Occipital lobe (tissue), 2 donors: ENCODE data around the gene JAKMIP1. TPM values are rescaled to one million over a fixed set of nuclear protein-coding genes. Genes with fewer than 3 reads are reported as not detected.

ENCODE experiments used
- DNase-seq: peaks from one replicate; lab custom pipeline; 2025; lab: John Stamatoyannopoulos, UW
- total RNA-seq: library from RNA; depleted of rRNA; stranded (reverse); fragments of >200 nt; gene quantifications from one replicate; pipeline ENCODE4 v1.2.3, GENCODE V29; 2014

The JAKMIP1 gene
- total RNA-seq, 1 donor from 2014 or later = 44.5 TPM

- DNase-seq = no peak
Measured at GRCh38 chr4:5992828-5993321, 207.5 kb downstream of the JAKMIP1 start.

- DNase-seq = no peak
Measured at GRCh38 chr4:5992171-5992827, 208.1 kb downstream of the JAKMIP1 start.

GRCh38 chr4:5991405-5991804, 208.9 kb downstream of the JAKMIP1 start:
- DNase-seq = no peak

GRCh38 chr4:5990446-5991160, 209.7 kb downstream of the JAKMIP1 start:
- no peak for DNase-seq

GRCh38 chr4:5989236-5990225, 210.8 kb downstream of the JAKMIP1 start:
- no peak for DNase-seq

- no peak for DNase-seq
Measured at GRCh38 chr4:5988086-5988845, 212.1 kb downstream of the JAKMIP1 start.

GRCh38 chr4:5984843-5985242, 215.5 kb downstream of the JAKMIP1 start:
- DNase-seq = no peak

GRCh38 chr4:5982156-5982973, 218.0 kb downstream of the JAKMIP1 start:
- no peak for DNase-seq

GRCh38 chr4:5980436-5981155, 219.8 kb downstream of the JAKMIP1 start:
- no peak for DNase-seq

- no peak for DNase-seq
Measured at GRCh38 chr4:5979981-5980380, 220.4 kb downstream of the JAKMIP1 start.

- DNase-seq = no peak
Measured at GRCh38 chr4:5976921-5977320, 223.4 kb downstream of the JAKMIP1 start.

- no peak for DNase-seq
Measured at GRCh38 chr4:5976431-5976830, 223.9 kb downstream of the JAKMIP1 start.

Other genes with a start within 250 kb of the JAKMIP1 start
- gene C4orf50, start 182.1 kb downstream of the JAKMIP1 start, total RNA-seq = 17.0 TPM
- gene WFS1, start 69.3 kb upstream of the JAKMIP1 start, total RNA-seq = 5.1 TPM